Suppressor macrophage treated with lipopolysaccharide for 1 hour (primary cell): ENCODE data around the gene INHA.

ENCODE experiments used
- DNase-seq, 3 donors: peaks; one replicate each; pipeline ENCODE4 v3.0.0-alpha.2; 2020 to 2022

The INHA gene

GRCh38 chr2:219559156-219559915 is 12.8 kb upstream of the INHA start:
- DNase-seq, result no peak

GRCh38 chr2:219560037-219560892 is 11.8 kb upstream of the INHA start:
- DNase-seq, result peak; percentile 24 to 51 (median 35)

- DNase-seq, result no peak
Observed at GRCh38 chr2:219560893-219561178, 11.3 kb upstream of the INHA start.

- DNase-seq, result no peak
Observed at GRCh38 chr2:219561179-219562048, 10.7 kb upstream of the INHA start.

GRCh38 chr2:219562049-219563020 is 9.8 kb upstream of the INHA start:
- DNase-seq, result no peak

- no peak for DNase-seq
Observed at GRCh38 chr2:219563271-219563928, 8.7 kb upstream of the INHA start.

GRCh38 chr2:219565130-219566080 is 6.7 kb upstream of the INHA start:
- DNase-seq, result no peak

GRCh38 chr2:219566640-219567039 is 5.5 kb upstream of the INHA start:
- DNase-seq, result no peak

GRCh38 chr2:219567131-219567530 is 5.0 kb upstream of the INHA start:
- DNase-seq, result no peak

GRCh38 chr2:219567791-219568361 is 4.2 kb upstream of the INHA start:
- no peak for DNase-seq

- DNase-seq, result no peak
Observed at GRCh38 chr2:219569041-219569440, 3.1 kb upstream of the INHA start.

GRCh38 chr2:219569635-219570034 is 2.5 kb upstream of the INHA start:
- no peak for DNase-seq

- DNase-seq, result peak in 1 of 3 donors; percentile 34
Observed at GRCh38 chr2:219570194-219570923, 1.8 kb upstream of the INHA start.

GRCh38 chr2:219570924-219571310 is 1.2 kb upstream of the INHA start:
- DNase-seq, result peak in 2 of 3 donors; percentile 17 to 30

- peak in 2 of 3 donors; percentile 34 to 48 for DNase-seq
Observed at GRCh38 chr2:219571311-219572236, 536 bp upstream of the INHA start, which contains the start of gene OBSL1. TSS of gene OBSL1 (minus strand) at chr2:219571539. CDS start at chr2:219571232, 307 bp downstream.

- no peak for DNase-seq
Observed at GRCh38 chr2:219573166-219573565, 1.1 kb downstream of the INHA start.

- DNase-seq, result no peak
Observed at GRCh38 chr2:219574484-219575311, 2.6 kb downstream of the INHA start.
